DMS153 treated with DMSO at 0.1 percent for 48 hours (cell line): ENCODE measurements around the gene PTPN23.

Experiments used
- DNase-seq: peaks from one replicate; lab custom pipeline; 2025; ENCODE audit not compliant: unreplicated experiment; lab: John Stamatoyannopoulos, UW

Gene PTPN23

DNA sequence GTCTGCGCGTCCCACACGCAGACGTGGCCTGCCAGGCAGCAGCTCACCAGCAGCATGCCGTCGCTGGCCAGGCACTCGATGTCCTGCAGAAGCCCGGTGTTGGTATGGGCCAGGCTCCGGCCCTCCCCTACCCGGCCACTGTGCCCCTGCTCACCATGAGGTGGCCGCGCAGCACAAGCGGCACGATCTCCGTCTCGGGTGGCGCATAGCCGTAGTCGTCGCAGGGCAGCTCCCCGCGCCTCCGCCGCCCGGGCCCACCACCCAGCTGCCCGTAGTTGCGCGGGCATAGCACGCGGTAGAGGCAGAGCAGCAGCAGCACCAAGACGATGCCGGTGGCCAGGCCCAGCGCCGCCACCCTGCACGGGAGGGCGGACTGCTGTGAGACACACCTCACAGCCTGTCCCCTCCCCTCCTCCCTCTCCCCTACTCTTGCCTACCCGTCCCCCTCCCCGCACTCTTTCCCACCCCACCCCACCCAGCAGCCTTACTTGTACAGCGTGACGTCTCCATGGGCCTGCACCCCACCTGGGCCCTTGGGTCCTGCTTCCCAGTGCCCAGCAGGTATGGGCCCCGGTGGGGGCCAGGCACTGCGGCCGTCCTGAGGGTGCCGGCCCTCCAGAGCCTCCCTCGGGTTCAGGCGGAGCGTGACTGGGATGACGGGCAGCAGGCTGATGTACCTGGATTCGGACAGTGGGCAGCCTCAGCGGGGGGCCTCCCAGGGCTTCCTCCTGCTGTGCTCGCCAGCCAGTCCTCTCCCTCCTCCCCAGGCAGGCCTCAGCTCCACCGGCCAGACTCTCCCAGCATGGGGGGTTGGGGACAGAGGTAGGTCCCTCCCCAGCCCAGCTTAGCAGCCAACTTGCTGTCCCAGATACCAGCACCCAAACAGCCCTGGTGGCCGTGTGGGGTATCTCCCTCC, 37.6 kb downstream of the PTPN23 start:
- no peak for DNase-seq

DNA sequence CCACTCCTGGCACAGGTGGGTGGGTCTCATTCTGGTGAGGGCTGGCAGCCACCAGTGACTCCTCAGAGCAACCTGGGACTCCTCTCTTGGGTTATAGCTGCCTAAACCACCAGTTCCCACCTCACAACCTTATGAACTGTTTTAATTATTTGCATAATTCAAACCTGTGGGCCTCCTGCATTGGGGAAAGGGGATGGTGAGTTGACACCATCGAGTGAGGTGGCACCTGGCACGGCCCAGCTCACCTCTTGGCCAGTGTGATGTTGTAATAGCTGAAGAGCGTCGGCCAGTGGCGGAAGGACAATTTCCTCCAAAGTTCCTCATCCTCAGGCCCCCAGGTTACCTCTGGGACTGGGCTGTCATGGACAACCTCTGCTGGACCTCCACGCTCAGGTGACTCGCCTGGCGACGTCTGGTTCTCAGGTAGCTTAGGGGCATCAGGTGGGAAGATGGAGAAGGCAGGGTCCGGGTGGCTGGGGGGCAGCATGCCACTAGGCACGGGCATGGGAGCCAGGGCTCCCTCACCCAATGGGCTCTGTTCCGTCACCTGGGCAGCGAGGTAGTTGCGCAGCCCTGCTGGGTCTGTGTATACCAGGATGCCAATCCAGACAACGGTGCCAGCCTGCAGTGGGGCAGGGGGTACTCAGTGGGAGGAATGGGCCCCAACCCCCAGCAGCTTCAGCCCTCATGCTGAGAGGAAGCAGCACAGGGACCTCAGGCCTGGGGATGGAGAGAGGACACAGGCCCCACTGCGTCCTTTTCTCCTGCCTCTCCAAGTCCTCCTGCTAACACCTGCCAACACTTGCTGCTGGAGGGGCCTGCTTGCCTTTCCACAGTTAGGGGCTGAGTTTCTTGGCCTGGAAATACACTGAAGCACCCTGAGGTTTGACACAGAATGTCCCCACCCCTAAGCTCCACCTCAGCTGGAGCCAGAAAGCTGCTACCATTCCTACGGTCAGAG, 38.5 kb downstream of the PTPN23 start:
- DNase-seq = no peak

DNA sequence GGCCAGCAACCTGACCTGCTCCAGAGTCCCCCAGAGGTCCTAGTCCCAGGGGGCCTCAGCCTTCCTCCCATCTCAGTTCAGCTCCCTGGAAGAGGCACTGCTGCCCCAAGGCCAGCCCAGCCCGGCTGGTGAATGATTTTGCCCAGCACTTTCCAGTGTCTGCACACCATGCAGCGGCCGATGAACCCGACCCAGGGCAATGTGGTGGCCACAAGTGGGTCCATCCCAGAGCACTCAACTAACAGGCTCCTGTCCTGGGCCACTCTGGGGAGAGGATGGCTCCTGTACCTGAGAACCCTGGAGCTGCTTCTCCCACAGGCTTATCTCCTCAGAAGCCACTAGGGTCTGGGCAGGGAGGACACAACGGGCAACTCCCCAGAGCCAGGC, 39.2 kb downstream of the PTPN23 start:
- no peak for DNase-seq

DNA sequence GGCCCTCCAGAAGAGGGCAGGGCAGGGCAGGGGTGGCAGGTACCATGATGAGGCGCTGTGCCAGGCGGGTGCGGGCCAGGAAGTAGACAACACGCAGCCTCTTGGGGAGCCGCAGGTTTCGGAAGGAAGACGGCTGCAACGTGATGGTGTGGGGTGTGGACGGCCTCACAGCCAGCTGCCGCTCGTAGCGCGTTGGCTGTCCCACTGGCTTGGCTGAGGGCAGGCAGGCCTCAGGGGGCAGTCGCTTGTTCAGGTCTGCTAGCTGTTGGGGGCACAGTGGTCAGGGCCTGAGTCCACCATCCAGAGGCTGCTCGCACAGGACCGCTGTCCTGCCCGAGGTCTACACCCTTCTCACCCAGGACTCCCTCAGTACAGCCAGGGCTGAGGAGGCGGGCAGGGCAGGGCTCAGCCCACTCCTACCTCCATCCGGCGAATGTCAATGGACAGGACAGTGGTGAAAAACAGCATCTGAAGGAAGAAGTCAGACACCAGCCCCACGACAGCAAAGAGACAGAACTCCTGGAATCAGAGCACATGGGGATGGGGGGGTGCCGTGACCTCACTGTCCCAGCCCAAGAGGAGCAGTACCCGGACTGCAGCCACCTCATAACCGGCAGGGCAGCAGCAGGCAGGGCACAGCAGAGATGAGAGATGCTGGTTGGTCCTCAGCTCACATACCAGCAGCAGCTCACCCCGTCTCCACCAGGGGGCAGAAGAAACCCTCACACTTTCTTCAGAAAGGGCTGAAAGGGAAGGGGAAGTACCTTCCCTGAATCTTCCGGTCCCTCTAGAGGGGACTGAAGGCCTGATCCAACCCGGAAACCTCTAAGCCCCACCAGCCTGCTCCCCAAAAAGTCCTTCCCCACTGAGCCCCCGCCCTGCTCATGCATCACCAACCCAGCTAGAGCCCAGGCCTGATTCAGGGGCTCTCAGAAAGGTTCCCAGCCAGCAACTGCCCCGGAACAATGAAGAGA, 40.0 kb downstream of the PTPN23 start:
- peak; percentile 4 for DNase-seq

DNA sequence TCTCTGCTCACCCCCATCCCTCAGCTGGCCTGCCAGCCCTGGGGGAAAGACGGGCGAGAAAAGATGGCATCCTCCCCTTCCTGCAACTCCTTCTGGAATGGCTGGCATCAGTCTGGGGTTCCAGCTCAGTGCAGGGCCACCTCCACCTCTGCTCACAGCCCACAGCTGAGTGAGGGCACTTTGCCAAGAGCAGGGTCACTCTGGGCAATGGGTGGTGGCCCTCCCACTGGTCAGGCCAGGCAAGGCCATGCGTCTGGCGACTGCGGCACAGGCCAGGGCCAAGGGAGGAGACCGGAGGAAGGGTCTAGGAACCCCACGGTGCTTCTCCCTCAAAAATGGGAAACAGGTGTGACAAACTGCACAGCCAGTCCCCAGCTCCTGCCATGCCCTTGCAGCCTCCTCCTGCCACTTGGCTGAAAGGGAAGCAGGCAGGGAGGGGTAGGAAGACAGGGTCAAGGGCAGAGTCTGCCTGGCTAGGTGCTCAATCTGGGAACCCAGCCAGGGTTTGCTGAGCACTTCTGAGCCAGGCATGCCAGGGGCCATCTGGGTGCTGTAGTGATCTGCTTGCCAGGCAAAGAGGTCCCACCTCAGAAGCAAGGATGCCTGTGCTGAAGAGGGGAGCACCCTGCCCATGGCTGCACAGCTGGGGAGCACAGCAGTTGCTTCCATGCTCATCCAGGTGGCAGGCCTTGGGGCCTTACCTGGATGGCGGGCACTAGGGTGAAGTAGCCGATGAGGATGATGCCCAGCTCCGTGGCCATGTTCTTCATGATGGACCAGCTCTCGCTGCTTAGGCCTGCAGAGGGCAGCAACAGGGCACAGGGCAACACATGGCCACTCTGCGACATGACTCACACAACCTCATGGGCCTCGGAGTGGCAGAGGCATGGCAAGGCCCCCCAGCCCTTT, 41.2 kb downstream of the PTPN23 start:
- no peak for DNase-seq

DNA sequence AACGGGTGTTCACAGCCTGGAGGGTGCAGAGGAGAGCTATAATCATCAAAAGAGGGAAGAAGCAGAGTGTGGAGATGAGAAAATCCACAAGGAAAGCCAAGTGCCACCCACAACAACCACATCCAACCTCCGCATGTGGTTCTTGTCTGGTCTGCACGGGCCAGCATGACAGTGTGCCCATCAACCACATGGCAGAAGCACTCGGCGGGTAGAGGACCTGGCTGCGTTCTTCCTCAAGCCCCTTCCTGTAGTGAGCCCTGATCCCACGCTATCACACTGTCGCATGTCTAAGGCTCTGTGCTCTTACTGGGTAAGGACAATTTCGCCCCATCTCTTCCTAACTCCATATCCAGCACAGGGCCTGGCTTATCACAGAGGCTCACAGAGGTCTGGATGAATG, 41.9 kb downstream of the PTPN23 start:
- no peak for DNase-seq

DNA sequence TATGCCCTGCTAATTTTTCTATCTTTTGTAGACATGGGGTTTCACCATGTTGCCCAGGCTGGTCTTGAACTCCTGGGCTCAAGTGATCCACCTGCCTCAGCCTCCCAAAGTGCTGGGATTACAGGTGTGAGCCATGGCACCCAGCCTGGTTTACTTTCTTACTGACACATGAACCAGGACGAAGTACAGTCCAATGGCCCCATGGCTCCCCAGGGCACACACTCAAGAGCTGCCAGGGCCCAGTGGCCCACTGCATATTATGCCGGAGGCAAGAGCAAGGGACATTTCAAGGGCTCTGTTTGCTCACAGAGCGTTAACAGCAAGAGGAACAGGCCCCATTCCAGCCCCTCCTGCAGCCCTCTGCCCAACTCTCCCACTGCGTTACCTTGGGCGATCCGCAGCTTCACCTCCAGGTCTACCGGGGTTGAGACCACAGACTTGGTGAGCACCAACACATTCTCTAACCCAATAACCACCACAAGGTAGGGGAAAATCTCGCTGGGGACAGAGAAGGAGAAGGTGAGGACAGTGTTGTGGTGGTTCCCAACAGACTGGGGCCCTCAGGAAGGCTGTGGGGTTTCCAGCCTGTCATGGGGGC, 42.8 kb downstream of the PTPN23 start:
- no peak for DNase-seq

DNA sequence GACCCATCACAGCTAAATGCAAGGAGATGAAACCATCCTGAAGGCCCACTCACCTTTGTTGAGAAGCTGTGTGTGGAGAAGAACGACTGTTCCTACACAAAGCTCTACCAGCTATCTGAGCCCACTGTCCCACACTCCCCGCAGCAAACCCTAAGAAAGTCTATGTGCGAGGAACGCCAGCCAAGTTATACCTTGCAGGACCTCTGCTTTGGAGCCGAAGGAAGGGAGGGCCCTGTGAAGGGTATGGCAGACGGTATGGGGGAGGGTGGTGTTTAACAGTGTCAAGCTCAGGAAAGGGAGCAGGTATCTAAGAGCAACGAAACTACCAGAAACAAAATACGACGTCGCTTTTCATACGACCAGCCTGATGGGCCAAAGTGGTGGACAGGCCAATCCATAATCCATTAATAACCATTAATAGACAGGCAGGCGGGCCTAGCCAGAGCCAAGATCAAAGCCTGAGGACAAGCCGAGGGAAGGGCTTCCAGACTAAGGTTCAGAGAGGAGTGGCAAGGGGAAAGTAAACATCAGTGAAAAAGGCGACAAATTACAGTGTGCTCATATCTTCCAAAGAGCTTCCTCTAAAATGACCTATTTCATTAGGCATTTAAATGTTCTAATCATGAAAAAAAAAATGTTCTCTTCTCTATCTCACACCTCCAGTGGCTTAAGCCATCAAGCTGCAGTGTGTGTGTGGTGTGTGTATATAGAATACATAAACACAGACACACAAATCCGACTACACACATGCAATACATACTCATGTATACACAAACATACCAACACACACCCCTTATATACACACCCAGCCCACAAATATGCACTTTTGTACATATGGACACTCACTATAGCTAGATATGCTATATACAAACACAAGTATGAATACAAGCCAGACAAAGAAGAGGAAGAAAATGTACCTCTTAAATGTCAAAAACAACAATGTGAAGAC, 43.9 kb downstream of the PTPN23 start:
- DNase-seq = no peak

DNA sequence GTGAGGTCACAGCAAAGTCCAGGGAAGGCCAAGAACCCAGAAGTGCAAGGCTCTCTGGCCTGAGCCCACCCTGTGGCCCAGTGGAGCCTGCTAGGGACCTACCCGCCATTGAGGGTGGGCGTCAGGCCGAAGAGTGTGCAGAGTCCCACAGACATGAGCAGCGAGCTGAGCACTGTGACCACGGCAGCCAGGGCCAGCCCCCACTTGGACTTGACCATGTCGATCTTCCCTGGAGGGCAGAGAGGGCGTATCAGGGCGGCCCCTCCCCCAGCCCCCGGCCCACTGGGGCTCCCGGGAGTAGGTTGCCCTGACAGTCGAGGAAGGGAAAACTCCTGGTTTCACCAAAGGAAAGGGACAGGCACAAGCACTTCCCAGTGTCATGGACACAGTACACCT, 44.6 kb downstream of the PTPN23 start:
- no peak for DNase-seq

DNA sequence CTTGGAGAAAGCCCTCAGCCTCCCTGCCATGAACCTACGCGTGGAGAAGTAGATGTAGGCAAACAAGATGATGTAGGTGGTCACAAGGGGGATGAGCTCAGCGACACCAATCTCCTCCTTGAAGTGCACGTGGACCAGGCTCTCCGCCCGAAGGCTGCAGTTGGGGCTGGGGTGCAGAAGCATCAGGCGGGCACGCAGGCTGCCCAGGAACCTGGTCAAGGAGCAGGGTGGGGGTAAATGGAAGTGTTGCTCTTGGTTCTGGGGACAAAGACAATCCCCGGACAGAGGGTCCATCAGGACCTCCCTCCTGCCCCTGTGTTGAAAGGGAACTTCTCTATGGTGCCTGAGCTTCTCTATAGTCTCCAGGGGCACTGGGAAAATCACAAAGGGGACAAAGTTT, 45.1 kb downstream of the PTPN23 start:
- no peak for DNase-seq

DNA sequence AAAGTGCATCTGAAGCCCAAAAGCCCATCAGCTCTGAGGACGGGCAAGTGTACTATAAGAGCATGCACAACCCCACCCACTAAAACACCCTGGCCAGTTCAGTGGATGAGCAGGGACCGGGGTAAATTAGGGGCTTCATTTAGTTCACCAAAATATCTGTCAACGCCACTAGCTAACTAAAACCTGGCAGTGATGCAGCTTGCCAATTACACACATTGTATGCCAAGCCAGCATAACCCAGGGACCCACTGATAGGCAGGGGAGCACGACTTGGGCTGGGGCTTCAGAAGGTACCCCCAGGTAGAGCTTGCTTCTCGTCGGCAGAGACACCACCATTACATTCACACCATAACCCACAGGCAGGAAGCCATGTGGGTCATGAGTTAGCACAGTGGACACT, 47.0 kb downstream of the PTPN23 start:
- DNase-seq = no peak

DNA sequence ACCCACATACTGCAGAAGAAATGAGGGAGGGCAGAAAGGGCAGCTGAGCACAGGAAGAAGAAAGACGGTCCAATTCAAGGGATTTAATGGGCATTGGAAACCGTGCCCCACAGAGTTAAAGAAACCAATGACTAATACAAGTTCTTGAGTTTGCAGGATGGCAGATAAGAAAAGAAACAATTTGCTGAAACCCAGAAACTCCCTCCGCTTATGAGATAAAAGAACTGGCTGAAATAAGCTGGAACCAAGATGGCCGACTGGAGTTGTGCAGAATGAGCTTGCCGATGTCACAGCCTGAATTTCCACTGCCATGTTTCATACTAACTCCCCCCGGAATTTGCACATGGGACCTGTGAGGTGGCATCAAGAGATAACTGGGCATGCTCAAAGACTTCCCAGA, 47.8 kb downstream of the PTPN23 start:
- no peak for DNase-seq

DNA sequence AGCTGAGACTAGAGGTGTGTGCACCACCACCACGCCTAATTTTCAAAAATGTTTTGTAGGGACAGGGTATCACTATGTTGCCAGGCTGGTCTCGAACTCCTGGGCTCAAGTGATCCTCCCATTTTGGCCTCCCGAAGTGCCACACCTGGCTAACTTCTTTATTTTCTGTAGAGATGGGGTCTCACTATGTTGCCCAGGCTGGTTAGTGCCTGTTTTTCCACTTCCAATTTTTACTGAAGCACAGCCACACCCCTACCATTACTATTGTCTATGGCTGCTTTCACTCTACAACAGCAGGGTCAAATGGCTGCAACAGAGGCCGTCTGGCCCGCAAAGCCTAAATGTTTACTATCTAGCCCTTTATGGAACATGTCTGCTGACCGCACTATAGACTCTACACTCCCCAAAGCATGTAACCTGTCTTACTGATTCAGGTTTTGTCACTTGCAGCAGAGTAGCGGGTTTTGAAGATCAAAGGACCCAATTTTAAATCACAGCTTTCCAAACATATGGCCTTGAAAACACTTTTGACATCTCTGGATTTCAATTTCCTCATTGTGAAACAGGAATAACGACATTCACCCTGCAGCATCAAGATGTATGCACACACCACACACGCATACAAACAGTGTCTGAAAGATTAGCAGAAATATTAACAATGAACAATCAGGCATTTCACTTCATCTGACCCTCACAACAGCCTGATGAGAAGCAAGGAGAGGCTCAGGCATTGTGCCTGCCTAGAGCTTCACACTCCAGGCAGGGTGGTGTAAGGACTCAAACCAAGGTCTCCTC, 48.9 kb downstream of the PTPN23 start:
- no peak for DNase-seq

DNA sequence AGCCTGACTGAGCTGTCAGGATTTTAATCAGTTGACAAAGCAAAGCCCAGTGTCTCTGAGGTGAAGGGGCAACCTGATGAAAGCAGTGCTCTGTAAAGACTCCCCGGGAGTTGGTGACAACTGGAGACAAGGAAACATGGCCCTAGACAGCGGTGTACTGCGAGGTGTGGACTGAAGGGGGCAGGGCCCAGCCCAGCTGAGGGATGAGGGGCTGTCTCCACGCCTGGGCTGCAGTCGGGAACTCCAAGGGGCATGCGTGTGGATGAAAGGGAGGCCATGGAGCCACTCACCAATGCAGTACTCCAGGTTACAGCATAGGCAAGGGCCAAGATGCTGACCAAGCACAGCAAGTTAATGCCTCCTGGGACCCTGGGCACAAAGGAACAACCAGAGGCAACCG, 49.8 kb downstream of the PTPN23 start:
- DNase-seq = no peak

DNA sequence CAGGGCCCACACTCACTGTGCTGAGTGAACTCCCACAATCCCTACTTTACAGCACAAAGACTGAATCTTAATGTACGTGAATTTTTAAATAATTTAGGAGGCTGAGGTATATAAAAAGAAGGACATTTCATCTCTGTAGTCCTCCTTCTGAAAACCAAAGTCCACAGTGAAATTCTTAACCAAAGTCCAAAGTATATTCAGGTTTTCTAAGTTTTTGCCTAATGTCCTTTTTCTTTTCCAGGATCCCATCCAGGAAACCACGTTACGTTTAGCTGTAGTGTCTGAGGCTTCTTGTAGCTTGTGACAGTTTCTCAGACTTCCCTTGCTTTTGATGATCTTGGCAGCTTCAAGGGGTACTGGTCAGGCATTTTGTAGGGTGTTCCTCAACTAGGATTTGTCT, 50.4 kb downstream of the PTPN23 start:
- DNase-seq = no peak

DNA sequence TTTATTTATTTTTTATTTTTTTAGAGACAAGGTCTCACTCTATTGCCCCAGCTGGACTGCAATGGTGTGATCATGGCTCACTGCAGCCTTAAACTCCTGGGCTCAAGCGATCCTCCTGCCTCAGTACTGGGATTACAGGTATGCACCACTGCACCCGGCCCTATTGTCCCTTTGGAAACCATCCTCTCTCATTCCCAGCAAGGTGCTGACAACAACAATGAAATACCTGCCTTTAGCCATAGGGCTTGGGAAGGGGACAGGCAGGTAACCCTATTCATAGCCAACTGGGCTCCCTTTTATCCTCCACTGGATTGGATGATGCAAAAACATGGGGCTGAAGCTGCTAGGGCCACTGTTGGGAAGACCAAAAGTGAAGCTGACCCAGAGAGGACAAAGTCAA, 51.9 kb downstream of the PTPN23 start:
- DNase-seq = no peak

DNA sequence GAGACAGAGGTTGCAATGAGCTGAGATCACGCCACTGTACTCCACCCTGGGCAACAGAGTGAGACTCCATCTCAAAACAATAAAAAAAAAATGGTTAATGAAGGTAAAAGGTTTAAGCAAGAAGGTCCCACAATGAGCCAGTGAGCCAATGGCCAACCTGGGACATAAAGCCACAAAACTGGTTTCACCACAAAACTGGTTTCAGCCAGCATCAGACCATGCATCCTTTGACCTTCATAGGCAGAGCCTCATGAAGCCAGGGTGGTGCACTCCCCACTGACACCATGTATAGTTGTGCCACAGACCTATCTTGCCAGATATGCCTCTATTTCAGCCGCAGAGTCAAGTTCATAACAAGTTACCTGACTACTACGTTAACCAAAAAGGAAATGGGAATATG, 53.0 kb downstream of the PTPN23 start:
- DNase-seq = no peak
